Suprapubic skin (tissue), 4 donors: ENCODE data around the gene DAB2IP.

Experiments
- CTCF ChIP-seq, 2 donors: fragments of 200-600 bp in 1 of 2; fragments of 450-650 bp in 1 of 2; sonication (generic) in 1 of 2; IDR thresholded peaks; one replicate each; pipeline ENCODE4 v1.5.1; 2016 to 2019; ENCODE audit warnings: antibody characterized with exemption in 2 of 2, mild to moderate bottlenecking in 1 of 2, moderate library complexity in 1 of 2
- POLR2A ChIP-seq, 2 donors: fragments of 450-650 bp; IDR thresholded peaks; one replicate each; pipeline ENCODE4 v1.6.1; 2017; ENCODE audit warnings: antibody characterized with exemption in 2 of 2, mild to moderate bottlenecking in 2 of 2, moderate library complexity in 2 of 2
- POLR2AphosphoS5 ChIP-seq, 3 donors: sonication (generic); formaldehyde crosslinking; IDR thresholded peaks; one replicate each; pipeline ENCODE4 v1.6.1; 2017; ENCODE audit warnings: antibody characterized with exemption in 3 of 3

DNA sequence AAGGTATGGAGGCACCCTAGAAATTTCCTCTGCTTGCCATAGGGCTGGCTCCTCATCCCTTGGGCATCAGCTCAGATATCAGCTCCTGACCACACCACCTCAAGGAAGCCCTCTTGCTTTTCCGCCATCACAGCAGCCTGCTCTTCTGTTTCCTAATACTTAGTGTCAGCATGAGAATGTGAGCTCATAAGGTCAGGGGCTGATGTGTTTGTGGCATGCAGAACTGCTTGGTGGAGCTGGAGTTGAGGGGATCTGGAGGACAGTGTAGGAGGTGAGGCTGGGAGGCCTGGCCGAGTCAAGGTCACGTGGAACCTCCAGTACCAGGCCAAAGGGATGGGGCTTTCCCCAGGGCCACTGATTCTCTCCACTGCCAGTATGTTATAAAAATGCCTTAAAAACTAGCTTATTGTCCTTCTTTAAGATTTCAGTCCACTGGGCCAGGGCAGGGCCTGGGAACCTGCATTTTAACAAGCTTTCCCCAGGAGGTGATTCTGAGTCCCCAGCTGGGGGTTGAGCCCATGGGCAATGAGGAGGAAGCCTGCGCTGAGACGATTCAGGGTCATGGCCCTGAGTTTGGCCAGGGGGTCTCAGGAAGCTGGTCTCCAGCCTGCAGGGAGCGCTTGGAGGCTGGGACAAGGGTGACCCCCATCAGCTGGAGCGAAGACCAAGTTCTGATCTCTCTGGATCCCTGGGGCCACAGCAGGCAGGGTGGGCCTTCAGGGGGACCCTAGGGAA is 28.6 kb downstream of the DAB2IP start:
- TF ChIP-seq CTCF (IDR thresholded peaks at IDR 0.05), result no peak
- no peak for TF ChIP-seq POLR2A (IDR thresholded peaks at IDR 0.05)
- no peak for TF ChIP-seq POLR2AphosphoS5 (IDR thresholded peaks at IDR 0.05)
